Nephron (organoid): Measurements from ENCODE around the gene SCGB1D1.

ENCODE experiments used
- H3K27ac Mint-ChIP-seq, 3 experiments: 2 replicates each; pipeline ENCODE4 v1.8.0; 2020; ENCODE audit warnings: mixed read lengths in 3 of 3, mild to moderate bottlenecking in 2 of 3, moderate library complexity in 1 of 3
- H3K27me3 Mint-ChIP-seq: 2 replicates; pipeline ENCODE4 v1.8.0; 2021; ENCODE audit warnings: low read depth, mild to moderate bottlenecking, moderate library complexity, mixed read lengths
- H3K36me3 Mint-ChIP-seq: 2 replicates; pipeline ENCODE4 v1.8.0; 2020; ENCODE audit warnings: low read depth, mixed read lengths
- H3K4me1 Mint-ChIP-seq: 2 replicates; pipeline ENCODE4 v1.8.0; 2020; ENCODE audit warnings: mixed read lengths
- H3K4me3 Mint-ChIP-seq, 3 experiments: 2 replicates each; pipeline ENCODE4 v1.8.0; 2020; ENCODE audit warnings: mild to moderate bottlenecking in 3 of 3, mixed read lengths in 3 of 3, moderate library complexity in 2 of 3
- H3K9me3 Mint-ChIP-seq: 2 replicates; pipeline ENCODE4 v1.8.0; 2020; ENCODE audit warnings: mixed read lengths
- TF ChIP-seq, protein P1 (sequence below), 3 experiments: fragments of 200-600 bp; sonication (generic); IDR thresholded peaks; one replicate each; pipeline ENCODE4 v1.5.0; 2021; ENCODE audit warnings: antibody characterized with exemption in 3 of 3; ENCODE audit not compliant: unreplicated experiment in 3 of 3

Gene SCGB1D1, protein sequence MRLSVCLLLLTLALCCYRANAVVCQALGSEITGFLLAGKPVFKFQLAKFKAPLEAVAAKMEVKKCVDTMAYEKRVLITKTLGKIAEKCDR

DNA sequence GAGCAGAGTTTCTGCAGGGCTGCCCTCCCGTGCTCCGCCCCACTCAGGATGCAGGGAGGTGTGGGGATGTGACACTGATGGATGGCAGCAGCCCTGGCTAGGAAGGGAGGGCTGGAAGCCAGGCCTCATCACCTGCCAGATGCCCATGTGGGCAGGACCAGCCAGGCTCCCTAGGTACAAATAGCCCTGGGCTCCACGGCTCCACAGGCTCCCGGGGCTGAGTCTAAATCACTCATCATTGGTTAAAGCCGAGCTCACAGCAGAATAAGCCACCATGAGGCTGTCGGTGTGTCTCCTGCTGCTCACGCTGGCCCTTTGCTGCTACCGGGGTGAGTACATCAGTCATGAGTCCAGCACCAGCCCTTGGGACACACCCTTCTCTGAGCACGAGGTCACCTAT, at the start of gene SCGB1D1:
SCGB1D1 (plus strand) TSS at position 206 of the 400 bp plus-strand sequence; CDS start at position 275, 69 bp downstream.
- no peaks in the 10 kb centered on the region for H3K36me3 Mint-ChIP-seq
- peaks cover 47% of the 10 kb centered on the region for H3K27me3 Mint-ChIP-seq
- H3K4me1 Mint-ChIP-seq: no peaks in the 10 kb centered on the region
- H3K27ac Mint-ChIP-seq: no peak within 1 kb of the TSS
- TF ChIP-seq, protein P1, sequence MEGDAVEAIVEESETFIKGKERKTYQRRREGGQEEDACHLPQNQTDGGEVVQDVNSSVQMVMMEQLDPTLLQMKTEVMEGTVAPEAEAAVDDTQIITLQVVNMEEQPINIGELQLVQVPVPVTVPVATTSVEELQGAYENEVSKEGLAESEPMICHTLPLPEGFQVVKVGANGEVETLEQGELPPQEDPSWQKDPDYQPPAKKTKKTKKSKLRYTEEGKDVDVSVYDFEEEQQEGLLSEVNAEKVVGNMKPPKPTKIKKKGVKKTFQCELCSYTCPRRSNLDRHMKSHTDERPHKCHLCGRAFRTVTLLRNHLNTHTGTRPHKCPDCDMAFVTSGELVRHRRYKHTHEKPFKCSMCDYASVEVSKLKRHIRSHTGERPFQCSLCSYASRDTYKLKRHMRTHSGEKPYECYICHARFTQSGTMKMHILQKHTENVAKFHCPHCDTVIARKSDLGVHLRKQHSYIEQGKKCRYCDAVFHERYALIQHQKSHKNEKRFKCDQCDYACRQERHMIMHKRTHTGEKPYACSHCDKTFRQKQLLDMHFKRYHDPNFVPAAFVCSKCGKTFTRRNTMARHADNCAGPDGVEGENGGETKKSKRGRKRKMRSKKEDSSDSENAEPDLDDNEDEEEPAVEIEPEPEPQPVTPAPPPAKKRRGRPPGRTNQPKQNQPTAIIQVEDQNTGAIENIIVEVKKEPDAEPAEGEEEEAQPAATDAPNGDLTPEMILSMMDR (IDR thresholded peaks at IDR 0.05; ENCODE audit: unreplicated experiment in 3 of 3): no peak
- no peak within 1 kb of the TSS for H3K4me3 Mint-ChIP-seq
- H3K9me3 Mint-ChIP-seq: no peaks in the 10 kb centered on the region

DNA sequence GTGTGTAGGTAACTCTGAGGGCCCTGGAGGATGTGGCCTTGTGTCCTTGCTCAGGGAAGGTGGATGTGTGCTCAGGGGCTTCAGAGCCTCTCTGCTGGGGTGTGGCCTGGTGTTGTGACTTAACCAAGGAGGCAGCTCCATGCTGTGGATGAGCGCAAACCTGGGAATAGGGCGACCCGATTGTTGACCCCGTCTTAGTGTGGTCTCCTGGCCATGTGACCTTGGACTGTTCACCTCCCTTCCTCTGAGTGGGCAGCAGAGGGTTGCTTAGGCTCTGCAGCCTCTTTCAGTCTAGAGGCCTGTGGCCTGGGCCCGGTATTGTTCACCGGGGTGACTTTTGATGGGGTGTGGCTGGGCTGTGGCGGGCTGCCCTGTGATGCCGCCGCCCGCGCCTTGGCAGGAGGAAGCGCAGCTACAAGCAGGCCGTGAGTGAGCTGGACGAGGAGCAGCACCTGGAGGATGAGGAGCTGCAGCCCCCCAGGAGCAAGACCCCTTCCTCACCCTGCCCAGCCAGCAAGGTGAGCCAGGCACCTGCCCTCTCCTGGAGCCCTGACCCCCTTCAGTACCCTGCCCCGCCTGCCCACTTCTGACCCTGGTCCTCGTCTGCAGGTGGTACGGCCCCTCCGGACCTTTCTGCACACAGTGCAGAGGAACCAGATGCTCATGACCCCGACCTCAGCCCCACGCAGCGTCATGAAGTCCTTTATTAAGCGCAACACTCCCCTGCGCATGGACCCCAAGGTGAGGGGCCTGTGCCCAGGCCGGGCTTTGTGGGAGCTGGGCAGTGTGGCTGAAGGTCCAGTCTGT, 49.5 kb upstream of the SCGB1D1 start:
- TF ChIP-seq, protein P1 (IDR thresholded peaks at IDR 0.05; ENCODE audit: unreplicated experiment in 3 of 3): no peak
- Mint-ChIP-seq H3K9me3 (no peaks in the 10 kb centered on the region), H3K4me1 (peaks cover 11% of the 10 kb centered on the region), H3K4me3 (no peak overlapping the region), H3K36me3 (peaks cover 30% of the 10 kb centered on the region), H3K27ac (no peak overlapping the region), H3K27me3 (peaks cover 3% of the 10 kb centered on the region)

DNA sequence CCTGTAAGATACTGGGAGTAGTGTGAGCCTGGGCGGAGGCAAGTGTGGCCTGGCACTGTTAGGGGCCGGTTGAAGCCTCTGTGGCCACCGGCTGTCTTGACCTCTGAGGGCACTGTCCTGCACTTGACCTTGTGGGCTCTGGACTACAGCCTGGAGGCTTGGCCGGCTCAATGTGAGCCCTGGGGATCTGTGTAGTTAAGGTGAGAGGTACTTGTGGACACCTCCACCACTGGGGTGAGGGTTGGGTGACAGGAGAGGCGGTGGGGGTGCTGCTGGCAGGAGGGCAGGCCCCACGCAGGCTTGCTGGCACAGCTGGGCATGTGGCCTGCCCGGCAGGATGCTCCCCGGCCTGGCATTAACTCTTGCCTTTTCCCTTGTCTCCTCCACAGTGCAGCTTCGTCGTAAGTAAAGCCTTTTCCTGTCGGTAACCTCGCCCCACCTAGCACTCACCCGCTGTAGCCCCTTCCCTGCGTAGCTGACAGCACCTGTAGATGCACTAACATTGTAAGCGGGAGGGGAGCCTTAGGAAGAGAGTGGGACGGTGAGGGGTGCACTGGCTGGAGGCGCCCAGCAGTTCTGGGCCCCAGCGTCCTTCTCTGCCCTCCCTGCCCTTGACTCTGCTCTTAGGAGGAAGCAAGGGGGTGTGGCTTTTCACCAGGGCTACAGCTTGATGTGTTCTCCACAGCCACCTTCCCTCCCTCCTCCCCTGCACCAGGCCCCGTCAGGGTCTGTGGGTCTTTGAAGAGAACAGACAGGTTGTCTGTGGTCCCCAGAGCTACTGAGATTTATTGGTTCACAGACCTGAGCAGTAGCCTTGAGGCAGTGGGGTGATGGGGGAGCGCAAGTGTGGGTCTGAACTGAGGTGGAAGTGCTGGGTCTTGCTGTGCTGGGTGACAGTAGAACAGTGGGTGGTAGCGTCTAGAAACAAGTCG, 48.6 kb upstream of the SCGB1D1 start:
- no peak overlapping the region for H3K4me3 Mint-ChIP-seq
- TF ChIP-seq, protein P1 (IDR thresholded peaks at IDR 0.05; ENCODE audit: unreplicated experiment in 3 of 3): no peak
- H3K36me3 Mint-ChIP-seq: peaks cover 33% of the 10 kb centered on the region
- peaks cover 11% of the 10 kb centered on the region for H3K4me1 Mint-ChIP-seq
- H3K27me3 Mint-ChIP-seq: peaks cover 3% of the 10 kb centered on the region
- H3K9me3 Mint-ChIP-seq: no peaks in the 10 kb centered on the region
- H3K27ac Mint-ChIP-seq: no peak overlapping the region

DNA sequence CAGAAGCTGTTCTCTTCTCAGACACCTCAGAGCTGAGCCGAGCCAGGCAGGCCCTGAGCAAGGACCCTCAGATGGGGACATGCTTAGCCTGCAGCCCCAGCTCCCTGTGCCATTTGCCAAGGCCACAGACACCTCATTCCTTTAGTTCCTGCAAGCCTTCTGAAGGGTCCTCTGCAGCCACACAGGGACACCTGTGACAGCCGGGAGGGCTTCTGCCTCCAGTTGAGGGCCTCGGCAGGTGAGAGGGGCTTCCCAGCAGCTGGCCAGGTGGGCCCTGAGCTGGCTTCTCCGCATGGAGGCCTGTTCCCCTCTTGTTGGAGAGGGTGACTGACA, 48.0 kb upstream of the SCGB1D1 start:
- TF ChIP-seq, protein P1 (IDR thresholded peaks at IDR 0.05; ENCODE audit: unreplicated experiment in 3 of 3): no peak
- Mint-ChIP-seq H3K36me3 (peaks cover 30% of the 10 kb centered on the region), H3K27ac (peak overlapping the region in 1 of 3 experiments; percentile 88), H3K4me1 (peaks cover 11% of the 10 kb centered on the region), H3K4me3 (no peak overlapping the region), H3K9me3 (no peaks in the 10 kb centered on the region), H3K27me3 (peaks cover 3% of the 10 kb centered on the region)

DNA sequence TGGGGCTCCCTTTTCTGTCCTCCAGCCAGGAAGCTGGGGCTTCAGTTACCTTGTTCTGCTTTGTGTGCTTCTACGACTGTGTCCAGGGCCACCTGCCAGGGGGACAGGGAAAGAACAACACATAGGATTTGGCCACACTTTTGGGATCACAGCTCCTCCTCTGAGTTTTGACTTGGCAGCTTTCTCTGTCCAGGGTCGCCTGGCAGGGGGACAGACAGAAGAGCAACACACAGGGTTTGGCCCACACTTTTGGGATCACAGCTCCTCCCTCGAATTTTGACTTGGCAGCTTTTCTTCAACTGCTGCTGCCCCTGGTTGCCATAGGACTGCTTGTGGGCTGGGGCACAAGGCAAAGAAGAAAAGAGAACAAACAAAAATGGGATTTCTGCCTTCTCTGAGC, 47.1 kb upstream of the SCGB1D1 start:
- TF ChIP-seq, protein P1 (IDR thresholded peaks at IDR 0.05; ENCODE audit: unreplicated experiment in 3 of 3): no peak
- Mint-ChIP-seq H3K36me3 (peaks cover 36% of the 10 kb centered on the region), H3K9me3 (no peaks in the 10 kb centered on the region), H3K27ac (peak overlapping the region in 2 of 3 experiments; percentile 75 to 88), H3K4me1 (peaks cover 11% of the 10 kb centered on the region), H3K4me3 (no peak overlapping the region), H3K27me3 (peaks cover 3% of the 10 kb centered on the region)
